Ascending aorta (tissue), 2 donors: ENCODE measurements around the gene MYO3B. TPM values are rescaled to one million over a fixed set of nuclear protein-coding genes. Genes with fewer than 3 reads are reported as not detected.

ENCODE experiments used
- DNase-seq, 2 donors: peaks; one replicate each; pipeline ENCODE4 v3.0.0-alpha.2; 2019; ENCODE audit warnings: low spot score in 2 of 2
- H3K27ac ChIP-seq, 2 donors: fragments of 200-600 bp; sonication (generic); one replicate each; pipeline ENCODE4 v1.5.1; 2016 to 2017; ENCODE audit warnings: mild to moderate bottlenecking in 1 of 2
- H3K27me3 ChIP-seq: fragments of 200-600 bp; sonication (generic); one replicate; pipeline ENCODE4 v1.5.1; 2017
- H3K36me3 ChIP-seq, 2 donors: fragments of 200-600 bp; sonication (generic); one replicate each; pipeline ENCODE4 v1.5.1; 2016
- H3K4me1 ChIP-seq, 2 donors: fragments of 200-600 bp; sonication (generic); one replicate each; pipeline ENCODE4 v1.5.1; 2016 to 2017; ENCODE audit warnings: mild to moderate bottlenecking in 1 of 2
- H3K4me3 ChIP-seq, 2 donors: fragments of 200-600 bp; sonication (generic); one replicate each; pipeline ENCODE4 v1.5.1; 2016 to 2017; ENCODE audit warnings: mild to moderate bottlenecking in 1 of 2
- H3K9me3 ChIP-seq, 2 donors: fragments of 200-600 bp; sonication (generic); one replicate each; pipeline ENCODE4 v1.5.1; 2016
- CTCF ChIP-seq, 3 experiments: fragments of 200-600 bp in 2 of 3; fragments of 450-650 bp in 1 of 3; sonication (generic) in 2 of 3; IDR thresholded peaks; one replicate each; pipeline ENCODE4 v1.5.1; 2016 to 2019; ENCODE audit warnings: antibody characterized with exemption in 3 of 3, mild to moderate bottlenecking in 1 of 3, moderate library complexity in 1 of 3
- intact Hi-C: fragments of 100-400 bp; cut with DNase I; formaldehyde crosslinking; loops from one replicate; pipeline ENCODE4 v1.15.1; 2023
- total RNA-seq: library from RNA; depleted of rRNA; stranded (reverse); fragments of >200 nt; gene quantifications from one replicate; pipeline ENCODE4 v1.1.0, GENCODE V29; 2016

Gene MYO3B
- total RNA-seq, 1 donor from 2014 or later: not detected

DNA sequence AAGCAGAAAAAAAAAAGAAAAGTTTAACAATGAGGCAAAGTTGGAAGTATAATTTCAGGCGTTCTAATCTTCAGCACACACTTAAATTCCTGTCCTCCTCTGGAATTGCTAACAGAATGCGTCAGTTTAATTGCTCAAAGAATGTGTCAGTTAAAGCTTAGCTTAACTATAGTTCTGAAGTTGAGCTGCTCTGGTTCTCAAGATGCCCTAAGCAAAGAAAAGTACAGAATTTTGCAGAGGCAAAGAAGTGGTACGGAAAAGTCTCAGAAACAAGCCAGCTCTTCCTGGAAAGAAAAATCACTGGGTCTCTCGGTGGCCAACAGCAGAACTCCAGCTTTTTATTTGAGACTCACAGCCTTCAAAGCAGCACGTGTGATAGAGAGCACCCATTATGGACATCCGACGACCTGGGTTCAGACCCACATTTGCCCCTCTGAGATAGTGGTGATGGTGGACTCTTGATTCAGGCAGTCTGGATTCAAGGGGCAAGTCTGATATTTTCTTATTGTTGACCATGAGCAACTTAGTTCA is 22.2 kb upstream of the MYO3B start:
- Histone ChIP-seq H3K4me3 (no peak overlapping the region), H3K27me3 (no peaks in the 10 kb centered on the region), H3K9me3 (no peaks in the 10 kb centered on the region), H3K36me3 (no peaks in the 10 kb centered on the region), H3K27ac (no peak overlapping the region), H3K4me1 (no peaks in the 10 kb centered on the region)
- no peak for TF ChIP-seq CTCF (IDR thresholded peaks at IDR 0.05)
- no peak for DNase-seq
- intact Hi-C loops: no loop called here

DNA sequence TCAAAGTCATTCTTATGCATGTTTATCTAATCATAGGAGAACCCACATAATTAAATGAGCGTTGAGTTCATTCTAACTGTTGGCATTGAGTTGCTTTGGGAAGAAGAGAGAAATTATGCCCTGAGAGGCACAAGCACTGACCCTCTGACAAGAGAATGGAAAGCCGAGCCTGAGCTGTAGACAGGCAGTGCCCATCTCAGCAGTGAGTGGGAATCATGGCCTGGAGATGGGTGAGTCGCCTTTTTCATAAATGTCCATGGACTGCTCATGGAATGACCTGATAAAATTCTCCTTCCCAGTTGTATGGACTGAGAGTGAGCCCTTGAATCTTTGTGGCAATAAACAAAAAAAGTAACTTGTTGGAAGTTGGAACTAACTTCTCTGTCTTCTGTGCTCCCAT is 21.4 kb upstream of the MYO3B start:
- H3K4me3 ChIP-seq: no peak overlapping the region
- no peak for DNase-seq
- intact Hi-C loops: no loop called here
- no peaks in the 10 kb centered on the region for H3K36me3 ChIP-seq
- H3K27me3 ChIP-seq: no peaks in the 10 kb centered on the region
- H3K4me1 ChIP-seq: no peaks in the 10 kb centered on the region
- H3K27ac ChIP-seq: no peak overlapping the region
- H3K9me3 ChIP-seq: no peaks in the 10 kb centered on the region
- no peak for TF ChIP-seq CTCF (IDR thresholded peaks at IDR 0.05)

DNA sequence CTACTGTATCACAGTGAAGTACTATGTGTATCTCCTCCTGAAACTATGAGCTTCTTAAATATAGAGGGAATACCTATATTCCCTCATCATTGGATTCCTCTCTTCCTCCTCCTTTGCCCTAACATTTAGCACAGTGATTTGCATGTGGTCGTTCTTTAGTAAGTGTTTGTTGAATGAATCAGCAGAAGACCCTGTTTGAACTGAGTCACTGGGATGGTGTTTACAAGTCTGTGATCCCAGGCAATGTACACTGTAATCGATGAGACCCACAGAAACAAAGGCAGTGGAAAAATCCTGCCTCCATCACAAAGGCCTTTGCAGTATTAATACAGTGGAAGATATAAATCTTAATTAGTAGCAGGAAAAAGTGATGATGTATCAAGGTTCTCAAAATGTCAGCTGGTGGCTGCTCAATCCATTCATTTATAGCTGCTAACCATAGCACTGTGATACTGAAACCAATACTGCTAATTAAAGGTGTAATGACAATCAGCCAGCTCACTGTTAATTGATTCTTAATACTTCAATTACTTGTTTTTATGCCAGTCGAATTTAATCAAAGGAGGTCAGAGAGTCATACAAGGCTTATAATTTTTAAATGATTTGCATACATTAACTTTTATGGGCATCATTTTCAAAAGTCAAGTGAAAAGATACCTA is 20.8 kb upstream of the MYO3B start:
- Histone ChIP-seq H3K4me3 (no peak overlapping the region), H3K36me3 (no peaks in the 10 kb centered on the region), H3K27ac (no peak overlapping the region), H3K27me3 (no peaks in the 10 kb centered on the region), H3K9me3 (no peaks in the 10 kb centered on the region), H3K4me1 (no peaks in the 10 kb centered on the region)
- no peak for TF ChIP-seq CTCF (IDR thresholded peaks at IDR 0.05)
- no peak for DNase-seq
- intact Hi-C loops: no loop called here

- no peak overlapping the region for H3K4me3 ChIP-seq
- no peaks in the 10 kb centered on the region for H3K9me3 ChIP-seq
- no peak for TF ChIP-seq CTCF (IDR thresholded peaks at IDR 0.05)
- DNase-seq: no peak
- no peaks in the 10 kb centered on the region for H3K27me3 ChIP-seq
- intact Hi-C loops: no loop called here
- H3K4me1 ChIP-seq: no peaks in the 10 kb centered on the region
- no peaks in the 10 kb centered on the region for H3K36me3 ChIP-seq
- H3K27ac ChIP-seq: no peak overlapping the region
These were observed 18.9 kb upstream of the MYO3B start for GRCh38 chr2:170159060-170159459.

GRCh38 chr2:170161516-170162270 is 16.3 kb upstream of the MYO3B start:
- no peaks in the 10 kb centered on the region for H3K27me3 ChIP-seq
- no peak overlapping the region for H3K27ac ChIP-seq
- no peak for TF ChIP-seq CTCF (IDR thresholded peaks at IDR 0.05)
- H3K4me3 ChIP-seq: no peak overlapping the region
- no peaks in the 10 kb centered on the region for H3K36me3 ChIP-seq
- intact Hi-C loops: no loop called here
- no peaks in the 10 kb centered on the region for H3K9me3 ChIP-seq
- no peak for DNase-seq
- no peaks in the 10 kb centered on the region for H3K4me1 ChIP-seq
